Upper lobe of left lung (tissue), 6 donors: ENCODE measurements around the gene EFCAB5. TPM values are rescaled to one million over a fixed set of nuclear protein-coding genes. Genes with fewer than 3 reads are reported as not detected.

ENCODE experiments used
- ATAC-seq, 2 donors: fragments of 200-7000 bp; cut with Tn5 transposase; one replicate each; pipeline ENCODE4 v1.9.1; 2022; ENCODE audit warnings: mild to moderate bottlenecking in 2 of 2, moderate library complexity in 2 of 2; ENCODE audit not compliant: low FRiP score in 2 of 2
- DNase-seq, 2 donors: peaks; one replicate each; pipeline ENCODE4 v3.0.0-alpha.2; 2019 to 2020
- H3K27ac ChIP-seq, 4 donors: fragments of 200-600 bp; sonication (generic); one replicate each; pipeline ENCODE4 v1.5.1; 2016 to 2019
- H3K27me3 ChIP-seq, 4 donors: fragments of 200-600 bp; sonication (generic); one replicate each; pipeline ENCODE4 v1.5.1; 2017 to 2019
- H3K36me3 ChIP-seq, 4 donors: fragments of 200-600 bp; sonication (generic); one replicate each; pipeline ENCODE4 v1.5.1; 2016 to 2019
- H3K4me1 ChIP-seq, 4 donors: fragments of 200-600 bp; sonication (generic); one replicate each; pipeline ENCODE4 v1.5.1; 2018 to 2019
- H3K4me3 ChIP-seq, 4 donors: fragments of 200-600 bp; sonication (generic); one replicate each; pipeline ENCODE4 v1.5.1; 2017 to 2019; ENCODE audit warnings: mild to moderate bottlenecking in 2 of 4, moderate library complexity in 1 of 4
- H3K9me3 ChIP-seq, 4 donors: fragments of 200-600 bp; sonication (generic); one replicate each; pipeline ENCODE4 v1.5.1; 2018 to 2019
- CTCF ChIP-seq, 6 experiments: fragments of 450-650 bp in 4 of 6; fragments of 200-600 bp in 2 of 6; sonication (generic) in 2 of 6; IDR thresholded peaks; one replicate each; pipeline ENCODE4 v1.5.1; 2016 to 2019; ENCODE audit warnings: antibody characterized with exemption in 6 of 6
- EP300 ChIP-seq, 4 donors: sonication (generic); formaldehyde crosslinking; IDR thresholded peaks; one replicate each; pipeline ENCODE4 v1.5.1; 2017; ENCODE audit warnings: antibody characterized with exemption in 4 of 4, control low read depth in 2 of 4
- POLR2A ChIP-seq, 4 donors: fragments of 450-650 bp; IDR thresholded peaks; one replicate each; pipeline ENCODE4 v1.5.1; 2016 to 2017; ENCODE audit warnings: antibody characterized with exemption in 4 of 4, mild to moderate bottlenecking in 2 of 4
- POLR2AphosphoS5 ChIP-seq, 2 donors: sonication (generic); formaldehyde crosslinking; IDR thresholded peaks; one replicate each; pipeline ENCODE4 v1.5.1; 2017; ENCODE audit warnings: antibody characterized with exemption in 2 of 2
- WGBS, 2 donors: methylation state at CpG; one replicate each; pipeline ENCODE4 v1.1.5; 2017 to 2018; 5-methylcytosine and 5-hydroxymethylcytosine counted together
- total RNA-seq, 6 donors: library from RNA; depleted of rRNA in 4 of 6; stranded (reverse); fragments of >200 nt in 4 of 6; gene quantifications; one replicate each; pipeline versions ENCODE4 v1.1.0 to v1.2.1, GENCODE V29; 2016 to 2021
- donor health status: DM: no; HTN: no; CAD: no; lungs with moderate emphysema.
- donor health status: DM: no; HTN: yes; CAD: no; lungs with severe emphysema.

The EFCAB5 gene
- total RNA-seq, 6 donors from 2014 or later = 0.22 to 7.3 (median 1.0) TPM

- TF ChIP-seq CTCF (IDR thresholded peaks at IDR 0.05) (no peak), POLR2AphosphoS5 (IDR thresholded peaks at IDR 0.05) (no peak), POLR2A (IDR thresholded peaks at IDR 0.05) (no peak), EP300 (IDR thresholded peaks at IDR 0.05) (no peak)
- H3K36me3 ChIP-seq = no peaks in the 10 kb centered on the region
- H3K27ac ChIP-seq = no peak overlapping the region
- no peaks in the 10 kb centered on the region for H3K4me1 ChIP-seq
- H3K4me3 ChIP-seq = no peak overlapping the region
- ATAC-seq (no peak), DNase-seq (no peak)
- H3K9me3 ChIP-seq = peaks cover 0 to 6% (median 2%) of the 10 kb centered on the region in 4 donors
- H3K27me3 ChIP-seq = no peaks in the 10 kb centered on the region
- 61 to 73% methylated on average over 4 of the region's 4 CpGs for WGBS, 2 donors
Observed at GRCh38 chr17:29958947-29959657, 17.7 kb downstream of the EFCAB5 start.

GRCh38 chr17:29959658-29960337 is 18.4 kb downstream of the EFCAB5 start:
- Histone ChIP-seq H3K36me3 (no peaks in the 10 kb centered on the region), H3K27me3 (no peaks in the 10 kb centered on the region), H3K9me3 (no peaks in the 10 kb centered on the region), H3K4me1 (no peaks in the 10 kb centered on the region), H3K4me3 (no peak overlapping the region), H3K27ac (no peak overlapping the region)
- DNase-seq (no peak), ATAC-seq (no peak)
- TF ChIP-seq CTCF (IDR thresholded peaks at IDR 0.05) (no peak), EP300 (IDR thresholded peaks at IDR 0.05) (no peak), POLR2AphosphoS5 (IDR thresholded peaks at IDR 0.05) (no peak), POLR2A (IDR thresholded peaks at IDR 0.05) (no peak)
- WGBS, 2 donors = 75 to 84% methylated on average over 4 of the region's 4 CpGs

GRCh38 chr17:29962656-29963055 is 21.2 kb downstream of the EFCAB5 start:
- no peaks in the 10 kb centered on the region for H3K4me1 ChIP-seq
- WGBS, 2 donors = 90 to 91% methylated on average over 2 of the region's 2 CpGs
- H3K4me3 ChIP-seq = no peak overlapping the region
- ATAC-seq (no peak), DNase-seq (no peak)
- H3K36me3 ChIP-seq = no peaks in the 10 kb centered on the region
- H3K27me3 ChIP-seq = no peaks in the 10 kb centered on the region
- H3K9me3 ChIP-seq = no peaks in the 10 kb centered on the region
- no peak overlapping the region for H3K27ac ChIP-seq
- no peak for TF ChIP-seq CTCF (IDR thresholded peaks at IDR 0.05)
- no peak for TF ChIP-seq POLR2A (IDR thresholded peaks at IDR 0.05)
- no peak for TF ChIP-seq POLR2AphosphoS5 (IDR thresholded peaks at IDR 0.05)
- TF ChIP-seq EP300 (IDR thresholded peaks at IDR 0.05) = no peak

- DNase-seq (no peak), ATAC-seq (no peak)
- Histone ChIP-seq H3K27me3 (no peaks in the 10 kb centered on the region), H3K9me3 (no peaks in the 10 kb centered on the region), H3K4me1 (no peaks in the 10 kb centered on the region), H3K4me3 (no peak overlapping the region), H3K36me3 (no peaks in the 10 kb centered on the region), H3K27ac (no peak overlapping the region)
- 73 to 87% methylated on average over 5 of the region's 5 CpGs for WGBS, 2 donors
- TF ChIP-seq POLR2A (IDR thresholded peaks at IDR 0.05) (no peak), CTCF (IDR thresholded peaks at IDR 0.05) (no peak), POLR2AphosphoS5 (IDR thresholded peaks at IDR 0.05) (no peak), EP300 (IDR thresholded peaks at IDR 0.05) (no peak)
Observed at GRCh38 chr17:29968271-29968670, 26.8 kb downstream of the EFCAB5 start.
